OCI-LY7 (cell line): ENCODE measurements around the gene GTF2IRD1. TPM values are rescaled to one million over a fixed set of nuclear protein-coding genes. Genes with fewer than 3 reads are reported as not detected.

ENCODE experiments used
- BruUV-seq: library from RNA; stranded (reverse); fragments of 400-500 nt; replicated peaks from 2 replicates; lab custom pipeline; 2021; lab: Mats Ljungman, UMichigan
- CTCF ChIA-PET: fragments of 300-600 bp; sonication (Branson Sonifier 250); formaldehyde crosslinking; loops from one replicate; lab custom pipeline; 2022; ENCODE audit warnings: antibody characterized with exemption; ENCODE audit not compliant: unreplicated experiment; lab: Charles Lee
- POLR2A ChIA-PET: fragments of 300-600 bp; sonication (Branson Sonifier 250); formaldehyde crosslinking; loops from one replicate; lab custom pipeline; 2022; ENCODE audit warnings: antibody characterized with exemption; lab: Charles Lee
- DNase-seq: peaks from one replicate; pipeline ENCODE4 v3.0.0-alpha.2; 2015; ENCODE audit warnings: low spot score
- H2AFZ ChIP-seq: fragments of 200-600 bp; sonication (generic), shearing (Covaris generic); 2 replicates; pipeline ENCODE4 v1.6.1; 2014; ENCODE audit warnings: mild to moderate bottlenecking, antibody characterized with exemption, low read length, moderate library complexity
- H3K27ac ChIP-seq: fragments of 200-600 bp; sonication (generic); 2 replicates; pipeline ENCODE4 v1.5.1; 2014; ENCODE audit warnings: mixed run types, low read depth, mild to moderate bottlenecking, moderate library complexity, low read length, inconsistent platforms; ENCODE audit not compliant: poor library complexity, severe bottlenecking
- H3K36me3 ChIP-seq: fragments of 200-600 bp; sonication (generic); 2 replicates; pipeline ENCODE4 v1.6.1; 2014; ENCODE audit warnings: mild to moderate bottlenecking, antibody characterized with exemption, low read length, moderate library complexity, mixed read lengths; ENCODE audit not compliant: insufficient read depth
- H3K4me1 ChIP-seq: fragments of 200-600 bp; sonication (generic); 2 replicates; pipeline ENCODE4 v1.5.1; 2014; ENCODE audit warnings: mild to moderate bottlenecking, low read length; ENCODE audit not compliant: insufficient read depth, poor library complexity, severe bottlenecking
- H3K4me2 ChIP-seq: fragments of 200-600 bp; sonication (generic); 2 replicates; pipeline ENCODE4 v1.6.1; 2014; ENCODE audit warnings: mild to moderate bottlenecking, low read length
- H3K4me3 ChIP-seq: fragments of 200-600 bp; sonication (generic); 2 replicates; pipeline ENCODE4 v1.5.1; 2014; ENCODE audit warnings: mild to moderate bottlenecking, low read depth, low read length; ENCODE audit not compliant: poor library complexity, severe bottlenecking
- H3K79me2 ChIP-seq: fragments of 200-600 bp; sonication (generic); 2 replicates; pipeline ENCODE4 v1.6.1; 2016; ENCODE audit warnings: low read depth, mild to moderate bottlenecking, low read length, moderate library complexity, mixed read lengths; ENCODE audit not compliant: insufficient read depth
- H3K9me2 ChIP-seq: fragments of 200-600 bp; sonication (generic); 2 replicates; pipeline ENCODE4 v1.6.1; 2016; ENCODE audit warnings: mild to moderate bottlenecking, low read length, mixed read lengths; ENCODE audit not compliant: insufficient read depth
- H3K9me3 ChIP-seq: fragments of 200-600 bp; sonication (generic); 2 replicates; pipeline ENCODE4 v1.6.1; 2014; ENCODE audit warnings: mild to moderate bottlenecking, mixed run types, low read length, mixed read lengths
- H4K20me1 ChIP-seq: fragments of 200-600 bp; sonication (generic); 2 replicates; pipeline ENCODE4 v1.6.1; 2014; ENCODE audit warnings: mild to moderate bottlenecking, antibody characterized with exemption, low read length, moderate library complexity, mixed read lengths; ENCODE audit not compliant: insufficient read depth
- EZH2phosphoT487 ChIP-seq: fragments of 200-600 bp; sonication (generic); IDR thresholded peaks from 2 replicates; pipeline ENCODE4 v1.6.1; 2018; ENCODE audit warnings: low read depth, borderline replicate concordance, mild to moderate bottlenecking, mixed run types, antibody characterized with exemption, low read length, moderate library complexity, mixed read lengths
- intact Hi-C: fragments of 100-400 bp; cut with micrococcal nuclease; formaldehyde crosslinking; loops from one replicate; pipeline ENCODE4 v1.10.0; 2022; ENCODE audit not compliant: unreplicated experiment
- total RNA-seq, 2 experiments: library from RNA; depleted of rRNA in 1 of 2; stranded (reverse); fragments of >200 nt in 1 of 2; shearing (Covaris generic) in 1 of 2; gene quantifications; 2 replicates each; pipeline ENCODE4 v1.2.3, GENCODE V29; 2014 to 2022
- TF ChIP-seq, protein P1 (sequence below): fragments of 200-600 bp; sonication (generic); conservative IDR thresholded peaks from 2 replicates; pipeline ENCODE4 v1.5.1; 2014; ENCODE audit warnings: mild to moderate bottlenecking, antibody characterized with exemption, low read length, moderate library complexity, mixed read lengths

The GTF2IRD1 gene
- total RNA-seq, 2 experiments from 2014 or later = 4.4 to 34.3 TPM

DNA sequence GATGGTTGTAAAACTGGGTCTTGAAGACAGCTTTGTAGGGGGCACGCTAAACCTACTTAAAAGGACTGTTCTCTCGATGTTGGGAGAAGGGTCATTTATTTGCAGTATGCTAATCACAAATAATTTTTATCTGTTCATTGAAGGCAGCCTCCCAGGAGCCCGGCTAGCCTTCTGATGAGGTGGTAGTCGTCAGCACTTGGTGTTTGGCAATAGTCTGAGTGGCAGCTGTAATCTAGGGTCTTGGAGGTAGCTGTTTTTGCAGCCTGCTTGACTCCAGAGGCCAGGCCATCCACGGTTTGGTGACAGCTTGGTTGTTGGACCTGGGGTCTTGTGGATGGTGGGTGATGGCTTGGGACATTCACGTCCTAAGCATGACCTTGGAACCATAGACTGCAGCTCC, 2.2 kb downstream of the GTF2IRD1 start:
- Histone ChIP-seq H3K27ac (no peak overlapping the region), H4K20me1 (no peaks in the 10 kb centered on the region), H3K36me3 (no peaks in the 10 kb centered on the region), H3K79me2 (no peaks in the 10 kb centered on the region), H2AFZ (no peak overlapping the region), H3K9me2 (no peaks in the 10 kb centered on the region), H3K4me2 (no peak overlapping the region), H3K4me1 (no peaks in the 10 kb centered on the region), H3K4me3 (no peak overlapping the region), H3K9me3 (no peaks in the 10 kb centered on the region)
- intact Hi-C loops = no loop called here
- TSS peak; percentile 68 for BruUV-seq
- DNase-seq = no peak
- TF ChIP-seq, protein P1, sequence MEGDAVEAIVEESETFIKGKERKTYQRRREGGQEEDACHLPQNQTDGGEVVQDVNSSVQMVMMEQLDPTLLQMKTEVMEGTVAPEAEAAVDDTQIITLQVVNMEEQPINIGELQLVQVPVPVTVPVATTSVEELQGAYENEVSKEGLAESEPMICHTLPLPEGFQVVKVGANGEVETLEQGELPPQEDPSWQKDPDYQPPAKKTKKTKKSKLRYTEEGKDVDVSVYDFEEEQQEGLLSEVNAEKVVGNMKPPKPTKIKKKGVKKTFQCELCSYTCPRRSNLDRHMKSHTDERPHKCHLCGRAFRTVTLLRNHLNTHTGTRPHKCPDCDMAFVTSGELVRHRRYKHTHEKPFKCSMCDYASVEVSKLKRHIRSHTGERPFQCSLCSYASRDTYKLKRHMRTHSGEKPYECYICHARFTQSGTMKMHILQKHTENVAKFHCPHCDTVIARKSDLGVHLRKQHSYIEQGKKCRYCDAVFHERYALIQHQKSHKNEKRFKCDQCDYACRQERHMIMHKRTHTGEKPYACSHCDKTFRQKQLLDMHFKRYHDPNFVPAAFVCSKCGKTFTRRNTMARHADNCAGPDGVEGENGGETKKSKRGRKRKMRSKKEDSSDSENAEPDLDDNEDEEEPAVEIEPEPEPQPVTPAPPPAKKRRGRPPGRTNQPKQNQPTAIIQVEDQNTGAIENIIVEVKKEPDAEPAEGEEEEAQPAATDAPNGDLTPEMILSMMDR = no peak
- TF ChIP-seq EZH2phosphoT487 = no peak
- POLR2A ChIA-PET = interaction anchor here (0.6 kb wide), 1 partner anchor 226 kb away, joined by 3 read pairs; no protein-coding TSS in a partner anchor
- CTCF ChIA-PET = no interaction called here

DNA sequence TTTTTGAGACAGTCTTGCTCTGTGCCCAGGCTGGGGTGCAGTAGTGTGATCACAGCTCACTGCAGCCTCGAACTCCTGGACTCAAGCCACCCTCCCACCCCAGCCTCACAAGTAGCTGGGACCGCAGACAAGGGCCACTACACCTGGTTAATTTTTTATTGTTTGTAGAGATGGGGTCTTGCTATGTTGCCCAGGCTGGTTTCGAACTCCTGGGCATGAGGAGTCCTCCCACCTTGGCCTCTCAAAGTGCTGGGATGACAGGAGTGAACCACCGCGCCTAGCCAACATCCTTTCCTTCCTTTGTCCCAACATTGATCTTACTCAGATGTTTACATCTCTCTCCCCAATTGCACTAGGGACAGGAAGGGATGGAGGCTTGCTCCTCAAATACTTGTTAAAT, 3.3 kb downstream of the GTF2IRD1 start:
- Histone ChIP-seq H3K79me2 (no peaks in the 10 kb centered on the region), H3K4me1 (no peaks in the 10 kb centered on the region), H3K4me3 (no peak overlapping the region), H4K20me1 (no peaks in the 10 kb centered on the region), H3K4me2 (no peak overlapping the region), H3K27ac (no peak overlapping the region), H3K9me3 (no peaks in the 10 kb centered on the region), H3K9me2 (no peaks in the 10 kb centered on the region), H3K36me3 (no peaks in the 10 kb centered on the region), H2AFZ (no peak overlapping the region)
- TF ChIP-seq EZH2phosphoT487 = no peak
- TF ChIP-seq, protein P1 = no peak
- CTCF ChIA-PET = no interaction called here
- intact Hi-C loops = no loop called here
- POLR2A ChIA-PET = no interaction called here
- no peak for DNase-seq
- BruUV-seq = no TSS peak

DNA sequence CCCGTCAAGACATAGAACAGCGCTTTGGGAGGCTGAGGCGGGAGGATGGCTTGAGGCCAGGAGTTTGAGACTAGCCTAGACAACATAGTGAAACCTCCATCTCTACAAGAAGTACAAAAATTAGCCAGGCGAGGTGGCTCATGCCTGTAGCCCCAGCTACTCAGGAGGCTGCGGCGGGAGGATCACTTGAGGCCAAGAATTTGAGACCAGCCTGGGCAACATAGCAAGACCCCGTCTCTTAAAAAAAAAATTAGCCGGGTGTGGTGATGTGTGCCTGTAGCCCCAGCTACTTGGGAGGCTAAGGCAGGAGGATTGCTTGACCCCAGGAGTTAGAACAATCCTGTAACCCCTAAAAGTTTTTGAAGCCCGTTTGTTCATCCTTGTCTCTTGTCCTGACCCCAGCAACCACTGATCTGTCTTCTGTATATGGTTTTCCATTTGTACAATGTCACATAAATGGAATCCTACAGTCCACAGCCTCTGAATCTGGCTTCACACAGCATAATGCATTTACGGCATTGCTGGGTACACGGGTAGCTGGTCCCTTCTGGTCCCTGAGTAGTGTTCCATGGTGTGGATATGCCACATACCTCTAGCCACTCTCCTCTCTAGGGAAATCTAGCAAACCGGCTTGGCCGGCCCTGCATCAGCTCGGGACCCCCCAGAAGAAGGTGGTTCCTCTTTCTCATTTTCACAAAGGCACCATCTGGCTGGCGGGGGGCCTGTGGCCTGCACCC, 8.4 kb downstream of the GTF2IRD1 start:
- no peak overlapping the region for H3K4me2 ChIP-seq
- H3K27ac ChIP-seq = no peak overlapping the region
- ChIA-PET CTCF (no interaction called here), POLR2A (interaction anchor here (0.6 to 1.2 kb wide), 3 partner anchors 37 to 181 kb away, joined by 3 read pairs; no protein-coding TSS in a partner anchor)
- no TSS peak for BruUV-seq
- no peak overlapping the region for H2AFZ ChIP-seq
- H4K20me1 ChIP-seq = no peaks in the 10 kb centered on the region
- no peaks in the 10 kb centered on the region for H3K9me3 ChIP-seq
- H3K79me2 ChIP-seq = no peaks in the 10 kb centered on the region
- TF ChIP-seq EZH2phosphoT487 = no peak
- TF ChIP-seq, protein P1 = no peak
- intact Hi-C loops = loop anchor here (10.0 kb wide), 1 partner anchor 247 kb away; the partner anchor contains the start of gene LAT2
- DNase-seq = no peak
- H3K36me3 ChIP-seq = no peaks in the 10 kb centered on the region
- peaks cover 38% of the 10 kb centered on the region for H3K4me1 ChIP-seq
- no peaks in the 10 kb centered on the region for H3K9me2 ChIP-seq
- H3K4me3 ChIP-seq = no peak overlapping the region
